Measurements from ENCODE around the gene EFNA5. TPM values are rescaled to one million over a fixed set of nuclear protein-coding genes. Genes with fewer than 3 reads are reported as not detected.
"Not testable (repeated sequence)": the region's sequence is repeated elsewhere in the genome, so short reads cannot be mapped to it uniquely, and the experiment has no call there.

EFNA5 gene
- total RNA-seq, 1 donor from 2014 or later, result 9.2 TPM

GRCh38 chr5:107437154-107437553 lies 233.6 kb downstream of the EFNA5 start:
- DNase-seq (ENCODE audit: low spot score), result no peak

- DNase-seq (ENCODE audit: low spot score), result no peak
These were observed 234.5 kb downstream of the EFNA5 start for GRCh38 chr5:107436201-107436600.

GRCh38 chr5:107435061-107435460 lies 235.7 kb downstream of the EFNA5 start:
- no peak for DNase-seq (ENCODE audit: low spot score)

- DNase-seq (ENCODE audit: low spot score), result not testable (repeated sequence)
These were observed 237.1 kb downstream of the EFNA5 start for GRCh38 chr5:107433646-107434045.

- no peak for DNase-seq (ENCODE audit: low spot score)
These were observed 238.7 kb downstream of the EFNA5 start for GRCh38 chr5:107431998-107432397.

GRCh38 chr5:107431536-107431935 lies 239.2 kb downstream of the EFNA5 start:
- DNase-seq (ENCODE audit: low spot score), result no peak

- no peak for DNase-seq (ENCODE audit: low spot score)
These were observed 240.6 kb downstream of the EFNA5 start for GRCh38 chr5:107430071-107430625.

GRCh38 chr5:107428303-107428813 lies 242.4 kb downstream of the EFNA5 start:
- DNase-seq (ENCODE audit: low spot score), result no peak

GRCh38 chr5:107426872-107427271 lies 243.9 kb downstream of the EFNA5 start:
- no peak for DNase-seq (ENCODE audit: low spot score)

- no peak for DNase-seq (ENCODE audit: low spot score)
These were observed 244.5 kb downstream of the EFNA5 start for GRCh38 chr5:107426209-107426608.

- DNase-seq (ENCODE audit: low spot score), result no peak
These were observed 245.2 kb downstream of the EFNA5 start for GRCh38 chr5:107425541-107426031.

GRCh38 chr5:107424491-107424890 lies 246.2 kb downstream of the EFNA5 start:
- DNase-seq (ENCODE audit: low spot score), result no peak

GRCh38 chr5:107422494-107422893 lies 248.2 kb downstream of the EFNA5 start:
- no peak for DNase-seq (ENCODE audit: low spot score)

- DNase-seq (ENCODE audit: low spot score), result no peak
These were observed 251.2 kb downstream of the EFNA5 start for GRCh38 chr5:107419498-107419897.

GRCh38 chr5:107418902-107419301 lies 251.8 kb downstream of the EFNA5 start:
- no peak for DNase-seq (ENCODE audit: low spot score)

GRCh38 chr5:107418071-107418470 lies 252.7 kb downstream of the EFNA5 start:
- DNase-seq (ENCODE audit: low spot score), result no peak

- DNase-seq (ENCODE audit: low spot score), result no peak
These were observed 255.0 kb downstream of the EFNA5 start for GRCh38 chr5:107415762-107416161.

- no peak for DNase-seq (ENCODE audit: low spot score)
These were observed 255.9 kb downstream of the EFNA5 start for GRCh38 chr5:107414802-107415201.

GRCh38 chr5:107413754-107414153 lies 257.0 kb downstream of the EFNA5 start:
- DNase-seq (ENCODE audit: low spot score), result no peak

- no peak for DNase-seq (ENCODE audit: low spot score)
These were observed 262.2 kb downstream of the EFNA5 start for GRCh38 chr5:107408564-107408963.

- DNase-seq (ENCODE audit: low spot score), result no peak
These were observed 262.9 kb downstream of the EFNA5 start for GRCh38 chr5:107407713-107408298.

- no peak for DNase-seq (ENCODE audit: low spot score)
These were observed 266.0 kb downstream of the EFNA5 start for GRCh38 chr5:107404595-107405374.

All from mesenteric fat pad (tissue), 1 donor.